Measurements from ENCODE around the gene CDH13.

GRCh38 chr16:83059237-83059636 is 432.5 kb downstream of the CDH13 start:
- TF ChIP-seq POLR2A (IDR thresholded peaks at IDR 0.05; ENCODE audit: low read depth) (no peak), POLR2AphosphoS5 (IDR thresholded peaks at IDR 0.05) (no peak), CTCF (IDR thresholded peaks at IDR 0.05) (no peak), EP300 (IDR thresholded peaks at IDR 0.05) (no peak)

Measured in esophagus muscularis mucosa (tissue), 4 donors.